Fibroblast of villous mesenchyme (primary cell): ENCODE results near the gene MAN2A1. TPM values are rescaled to one million over a fixed set of nuclear protein-coding genes. Genes with fewer than 3 reads are reported as not detected.

Experiments
- DNase-seq: peaks from one replicate; pipeline ENCODE4 v3.0.0-alpha.2; 2010; ENCODE audit warnings: low read depth
- H3K4me3 ChIP-seq: 2 replicates; pipeline ENCODE4 v1.5.1; 2011; ENCODE audit warnings: low read depth, mild to moderate bottlenecking, low read length
- CTCF ChIP-seq: IDR thresholded peaks from 2 replicates; pipeline ENCODE4 v1.5.1; 2012; ENCODE audit warnings: low read depth, mild to moderate bottlenecking, low read length; ENCODE audit not compliant: insufficient read depth
- total RNA-seq: library from RNA; depleted of rRNA; stranded (reverse); fragments of >200 nt; gene quantifications from 2 replicates; pipeline ENCODE4 v1.2.3, GENCODE V29; 2012

The MAN2A1 gene
- total RNA-seq, 1 donor: 178 TPM

GRCh38 chr5:109652096-109652495 lies 37.6 kb upstream of the MAN2A1 start:
- no peak for TF ChIP-seq CTCF
- no peak for DNase-seq
- no peak overlapping the region for H3K4me3 ChIP-seq

GRCh38 chr5:109653042-109653441 lies 36.7 kb upstream of the MAN2A1 start:
- no peak for DNase-seq
- TF ChIP-seq CTCF: no peak
- H3K4me3 ChIP-seq: no peak overlapping the region

- no peak for TF ChIP-seq CTCF
- H3K4me3 ChIP-seq: no peak overlapping the region
- no peak for DNase-seq
These were observed 36.0 kb upstream of the MAN2A1 start for GRCh38 chr5:109653561-109654239.

GRCh38 chr5:109654455-109654854 lies 35.3 kb upstream of the MAN2A1 start:
- no peak overlapping the region for H3K4me3 ChIP-seq
- TF ChIP-seq CTCF: no peak
- DNase-seq: no peak

- TF ChIP-seq CTCF: no peak
- DNase-seq: no peak
- H3K4me3 ChIP-seq: no peak overlapping the region
These were observed 33.9 kb upstream of the MAN2A1 start for GRCh38 chr5:109655841-109656240.

- DNase-seq: peak; percentile 51
These were observed 32.9 kb upstream of the MAN2A1 start for GRCh38 chr5:109656829-109657228.

More at GRCh38 chr5:109656829-109657228, 32.9 kb upstream of the MAN2A1 start:
- no peak for TF ChIP-seq CTCF
- no peak overlapping the region for H3K4me3 ChIP-seq
